Mammary epithelial cell (primary cell): Measurements from ENCODE around the gene CCDC61.

Source experiments
- EZH2 ChIP-seq: IDR thresholded peaks from 2 replicates; pipeline ENCODE4 v1.6.1; 2012; ENCODE audit warnings: low read length, inconsistent platforms, borderline replicate concordance
- TF ChIP-seq, protein P1 (sequence below), 2 donors: IDR thresholded peaks in 1 of 2; conservative IDR thresholded peaks in 1 of 2; 2 replicates each; pipeline ENCODE4 v1.5.1; 2011 to 2012; ENCODE audit warnings: inconsistent platforms in 2 of 2, low read length in 2 of 2, mild to moderate bottlenecking in 2 of 2, control low read depth in 1 of 2, low read depth in 1 of 2; ENCODE audit not compliant: insufficient read depth in 1 of 2; ENCODE audit errors: extremely low read depth in 1 of 2

DNA sequence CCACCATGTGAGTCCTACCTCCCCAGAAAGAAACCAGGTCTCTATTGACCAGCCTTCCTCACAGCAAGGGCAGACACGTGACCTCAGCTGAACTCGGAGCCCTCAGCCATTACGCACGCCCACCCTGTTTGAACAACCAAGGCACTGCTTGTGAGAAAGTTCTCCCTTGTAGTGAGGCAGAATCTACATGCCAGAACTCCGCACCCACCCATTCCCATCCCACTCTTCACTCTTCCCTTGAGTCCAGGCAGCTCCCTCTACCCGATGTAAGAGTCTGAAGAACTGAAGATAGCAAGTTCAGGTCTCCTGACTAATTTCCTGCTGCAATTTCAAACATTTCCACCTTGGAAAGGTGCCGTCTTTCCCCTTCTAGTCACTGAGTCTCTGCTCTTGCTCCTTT lies 28.0 kb upstream of the CCDC61 start:
- no peak for TF ChIP-seq EZH2
- TF ChIP-seq, protein P1, sequence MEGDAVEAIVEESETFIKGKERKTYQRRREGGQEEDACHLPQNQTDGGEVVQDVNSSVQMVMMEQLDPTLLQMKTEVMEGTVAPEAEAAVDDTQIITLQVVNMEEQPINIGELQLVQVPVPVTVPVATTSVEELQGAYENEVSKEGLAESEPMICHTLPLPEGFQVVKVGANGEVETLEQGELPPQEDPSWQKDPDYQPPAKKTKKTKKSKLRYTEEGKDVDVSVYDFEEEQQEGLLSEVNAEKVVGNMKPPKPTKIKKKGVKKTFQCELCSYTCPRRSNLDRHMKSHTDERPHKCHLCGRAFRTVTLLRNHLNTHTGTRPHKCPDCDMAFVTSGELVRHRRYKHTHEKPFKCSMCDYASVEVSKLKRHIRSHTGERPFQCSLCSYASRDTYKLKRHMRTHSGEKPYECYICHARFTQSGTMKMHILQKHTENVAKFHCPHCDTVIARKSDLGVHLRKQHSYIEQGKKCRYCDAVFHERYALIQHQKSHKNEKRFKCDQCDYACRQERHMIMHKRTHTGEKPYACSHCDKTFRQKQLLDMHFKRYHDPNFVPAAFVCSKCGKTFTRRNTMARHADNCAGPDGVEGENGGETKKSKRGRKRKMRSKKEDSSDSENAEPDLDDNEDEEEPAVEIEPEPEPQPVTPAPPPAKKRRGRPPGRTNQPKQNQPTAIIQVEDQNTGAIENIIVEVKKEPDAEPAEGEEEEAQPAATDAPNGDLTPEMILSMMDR (conservative IDR thresholded peaks at IDR 0.05 in 1 of 2, IDR thresholded peaks at IDR 0.05 in 1 of 2; ENCODE audit: extremely low read depth in 1 of 2, insufficient read depth in 1 of 2, low read depth in 1 of 2, low read length in 2 of 2), result no peak
